A673 (cell line): Measurements from ENCODE around the gene CTAGE9.

ENCODE experiments used
- CTCF ChIP-seq: fragments of 300-800, 200-600 bp; sonication (generic); conservative IDR thresholded peaks from 2 replicates; pipeline ENCODE4 v1.5.1; 2017; ENCODE audit warnings: low read depth, mild to moderate bottlenecking, antibody characterized with exemption, low read length, moderate library complexity, mixed read lengths
- EZH2 ChIP-seq: fragments of 200-600 bp; sonication (generic); IDR thresholded peaks from 2 replicates; pipeline ENCODE4 v1.6.1; 2017; ENCODE audit warnings: borderline replicate concordance, low read depth, mild to moderate bottlenecking, mixed read lengths, antibody characterized with exemption, low read length; ENCODE audit not compliant: poor library complexity, severe bottlenecking

GRCh38 chr6:131755597-131755996, 44.8 kb upstream of the CTAGE9 start:
- TF ChIP-seq CTCF: no peak
- no peak for TF ChIP-seq EZH2
